GM18508 (cell line): ENCODE data around the gene ZFR2.
"Not testable (repeated sequence)": the region's sequence is repeated elsewhere in the genome, so short reads cannot be mapped to it uniquely, and the experiment has no call there.

Source experiments
- ATAC-seq: cut with Tn5 transposase; IDR thresholded peaks from one replicate; pipeline ENCODE4 v1.9.1; 2021; ENCODE audit warnings: moderate number of reproducible peaks; ENCODE audit not compliant: insufficient read depth, unreplicated experiment

ZFR2 gene

DNA sequence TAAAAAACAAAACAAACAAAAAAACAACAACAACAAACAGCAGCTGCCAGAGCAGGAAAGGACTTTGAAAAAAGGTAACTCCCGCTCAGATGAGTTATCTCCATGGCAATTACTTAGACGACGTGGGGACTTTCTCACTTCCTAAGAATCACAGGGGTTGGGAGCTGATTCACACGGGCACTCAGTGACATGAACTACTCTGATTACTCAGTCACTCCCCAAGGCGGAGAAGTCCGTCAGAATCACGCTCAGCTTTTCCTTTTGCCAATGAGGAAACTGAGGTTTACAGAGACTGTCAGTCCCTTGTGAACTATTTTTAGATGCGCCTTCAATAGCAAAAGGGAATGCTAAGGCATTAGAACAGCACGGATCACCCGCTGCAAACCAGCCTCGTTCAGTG, 50.4 kb downstream of the ZFR2 start:
- ATAC-seq, result no peak

DNA sequence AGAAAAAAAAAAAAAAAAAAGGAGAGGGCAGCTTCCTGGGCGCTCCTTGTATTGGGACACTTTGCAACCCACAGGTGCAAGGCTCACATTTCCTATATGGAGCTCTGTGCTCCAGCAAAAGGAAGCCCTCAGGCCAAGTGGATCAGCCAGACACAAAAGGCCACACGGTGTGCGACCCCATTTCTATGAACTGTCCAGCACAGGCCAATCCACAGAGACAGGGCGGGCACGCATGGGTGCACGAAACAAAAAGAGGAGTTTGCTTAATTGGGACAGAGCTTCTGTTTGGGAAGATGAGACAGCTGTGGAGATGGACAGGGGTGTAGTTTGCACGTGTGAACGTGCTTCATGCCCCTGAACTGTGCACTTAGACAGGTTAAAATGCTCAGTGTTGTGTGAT, 51.1 kb downstream of the ZFR2 start:
- no peak for ATAC-seq

DNA sequence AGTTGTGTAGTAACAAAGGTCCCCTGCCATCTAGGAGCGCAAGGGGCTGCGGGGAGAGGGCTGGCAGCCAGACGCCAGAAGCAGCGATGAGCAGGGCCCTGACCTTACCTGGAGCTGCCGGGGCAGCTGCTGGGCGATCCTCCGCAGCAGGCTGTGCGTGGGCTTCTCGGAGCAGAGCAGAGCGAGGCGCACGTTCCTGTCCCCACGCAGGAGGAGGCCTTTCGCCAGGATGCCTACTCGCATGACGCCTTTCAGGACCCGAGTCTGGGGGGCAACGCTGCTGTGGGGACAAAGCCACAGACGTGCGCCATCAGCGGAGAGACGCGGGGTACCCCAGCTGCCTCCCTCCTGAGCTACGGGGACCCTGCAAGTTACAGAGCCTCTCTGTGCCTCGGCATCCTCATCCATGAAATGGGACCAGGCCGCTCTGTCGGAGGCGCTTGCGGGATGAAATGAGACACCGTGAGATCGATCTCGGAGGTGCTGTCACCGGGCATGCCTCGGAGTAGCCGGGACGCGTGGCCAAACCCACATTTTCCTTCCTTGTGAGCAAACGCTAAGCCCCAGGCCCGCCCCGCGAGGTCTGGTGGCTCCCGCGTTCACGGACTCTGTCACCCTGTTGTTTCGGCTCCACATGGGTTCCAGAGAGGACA, 52.1 kb downstream of the ZFR2 start:
- ATAC-seq, result no peak

DNA sequence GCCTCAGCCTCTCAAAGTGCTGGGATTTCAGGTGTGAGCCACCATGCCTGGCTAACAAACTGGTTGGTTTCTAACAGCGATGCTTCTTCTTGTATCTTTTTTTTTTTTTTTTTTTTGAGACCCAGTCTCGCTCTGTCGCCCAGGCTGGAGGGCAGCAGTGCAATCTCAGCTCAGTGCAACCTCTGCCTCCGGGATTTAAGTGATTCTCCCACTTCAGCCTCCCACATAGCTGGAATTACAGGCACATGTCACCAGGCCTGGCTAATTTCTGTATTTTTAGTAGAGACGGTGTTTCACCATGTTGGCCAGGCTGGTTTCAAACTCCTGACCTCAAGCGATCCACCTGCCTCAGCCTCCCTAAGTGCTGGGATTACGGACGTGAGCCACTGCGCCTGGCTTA, 52.7 kb downstream of the ZFR2 start:
- not testable (repeated sequence) for ATAC-seq

DNA sequence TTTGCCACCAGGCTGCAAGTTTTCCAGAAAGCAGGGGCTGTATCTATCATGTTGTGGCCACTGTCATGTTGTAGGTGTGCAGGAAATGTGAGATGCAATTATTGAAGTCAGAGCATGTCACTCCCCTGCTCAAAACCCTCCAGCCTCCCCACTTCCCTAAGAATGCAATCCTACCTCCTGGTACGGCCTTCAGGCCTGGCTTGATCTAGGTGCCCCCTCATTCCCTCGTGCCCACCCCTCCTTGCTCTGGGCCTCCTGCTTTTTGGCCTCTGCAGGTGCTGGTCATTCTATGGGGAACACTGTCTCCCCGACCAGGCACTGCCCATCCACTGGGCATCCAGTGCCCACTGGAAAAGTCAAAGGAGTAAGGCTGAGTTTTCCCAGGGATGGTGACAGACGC, 54.2 kb downstream of the ZFR2 start:
- no peak for ATAC-seq

DNA sequence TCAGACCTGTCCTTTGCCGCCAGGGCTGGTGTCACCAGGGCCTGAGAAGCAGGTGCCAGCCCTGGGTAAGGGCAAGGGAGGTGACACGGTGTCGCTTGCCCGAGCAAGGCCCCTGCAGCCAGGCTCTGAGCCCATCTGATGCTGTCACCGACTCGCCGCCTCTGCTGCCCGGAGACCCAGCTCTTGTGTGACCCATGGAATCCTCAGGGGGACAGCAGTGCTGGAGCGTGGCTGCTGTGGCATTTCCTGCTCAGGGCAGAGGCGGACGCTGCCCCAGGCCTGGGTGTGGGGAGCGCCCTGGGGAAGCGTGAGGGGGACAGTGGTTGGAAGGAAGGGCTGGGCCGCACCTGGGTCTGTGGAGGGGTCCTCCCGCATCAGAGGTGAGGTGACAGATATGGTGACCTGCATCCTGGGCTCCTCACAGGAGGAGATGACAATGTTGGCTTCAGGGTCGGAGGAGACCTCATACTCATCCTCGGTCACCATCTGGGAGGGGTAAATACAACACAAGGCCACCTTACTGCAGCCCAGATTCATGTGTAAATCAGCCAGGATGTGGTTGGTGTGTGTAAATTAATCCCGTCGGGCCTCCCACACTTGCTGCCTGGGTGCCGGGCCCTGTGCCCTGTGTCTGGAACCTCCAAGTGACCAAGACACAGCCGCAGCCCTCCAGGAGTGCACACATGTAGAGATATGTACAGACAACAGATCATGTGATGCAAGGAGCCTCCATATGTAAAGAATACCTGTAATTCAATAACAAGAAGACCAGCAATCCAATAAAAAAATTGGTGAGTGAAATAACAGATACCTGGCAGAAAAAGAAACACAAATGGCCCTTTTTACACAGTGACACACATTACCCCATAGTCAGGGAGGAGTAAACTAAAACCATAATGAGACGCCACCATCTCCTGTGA, 55.1 kb downstream of the ZFR2 start:
- no peak for ATAC-seq

DNA sequence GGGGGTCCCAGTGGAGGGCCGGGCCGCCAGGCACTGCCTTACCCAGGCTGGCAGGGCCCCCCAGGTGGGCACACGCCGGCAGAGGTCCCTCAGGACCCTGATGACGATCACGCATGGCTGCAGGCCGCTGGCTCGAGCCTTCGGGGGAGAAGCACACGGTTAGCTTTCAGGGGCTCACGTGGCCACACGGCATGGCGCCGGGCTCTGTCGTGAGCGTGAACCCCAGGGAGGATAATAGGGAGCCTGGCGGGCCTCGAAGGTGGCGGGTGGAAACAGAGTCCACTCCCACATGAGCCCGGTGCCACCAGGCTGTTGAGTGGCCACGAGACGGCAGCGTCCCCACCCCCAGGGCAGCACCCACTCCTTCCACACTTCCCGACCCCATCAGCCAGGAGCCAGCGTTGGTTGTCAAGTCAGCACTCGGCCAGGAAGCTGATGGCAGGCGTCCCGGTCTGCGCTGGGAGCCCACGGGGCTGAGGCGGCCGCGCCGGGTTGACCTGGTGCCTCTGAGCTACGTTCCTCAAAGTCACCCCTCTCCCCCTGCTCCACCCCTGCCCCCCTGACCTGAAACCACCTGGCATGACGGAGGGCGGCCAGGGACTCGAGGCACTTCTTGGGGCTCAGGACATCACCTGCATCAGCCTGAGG, 58.0 kb downstream of the ZFR2 start:
- no peak for ATAC-seq

DNA sequence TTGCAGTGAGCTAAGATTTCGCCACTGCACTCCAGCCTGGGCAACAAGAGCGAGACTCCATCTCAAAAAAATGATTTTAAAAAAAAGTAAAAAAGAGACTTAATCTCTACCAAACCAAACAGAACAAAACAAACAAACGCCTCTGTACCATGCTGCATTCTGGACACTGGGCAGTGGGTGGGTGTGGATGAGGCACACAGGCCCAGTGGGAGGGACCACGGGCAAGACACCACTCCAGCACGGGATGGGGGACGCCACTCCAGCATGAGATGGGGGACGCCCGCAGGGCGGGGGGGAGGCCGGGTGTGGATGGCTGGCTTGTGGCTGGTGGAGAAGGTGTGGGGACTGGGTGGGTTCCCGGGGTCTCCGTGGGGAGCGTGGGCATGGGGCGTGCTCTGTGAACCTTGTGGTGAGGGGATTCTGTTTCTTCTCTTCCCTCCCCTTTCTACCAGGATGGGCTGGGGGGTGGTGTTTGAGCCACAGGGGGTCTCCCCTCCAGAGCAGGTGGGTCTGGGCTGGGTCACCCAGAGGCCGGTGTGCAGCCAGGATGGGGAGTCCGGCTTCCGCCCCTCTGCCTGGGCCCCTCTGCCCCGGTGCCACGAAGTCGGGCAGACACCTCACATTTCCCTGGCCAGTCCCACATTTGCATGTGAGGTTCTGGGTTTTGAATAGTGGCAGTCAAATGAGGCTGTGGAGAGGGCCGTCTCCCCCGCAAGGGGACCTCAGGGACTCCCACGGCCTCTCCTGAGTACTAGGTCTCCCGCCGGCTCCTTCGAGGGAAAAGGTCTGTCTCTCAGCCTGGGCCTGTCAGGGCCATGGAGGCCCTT, 58.7 kb downstream of the ZFR2 start:
- no peak for ATAC-seq

DNA sequence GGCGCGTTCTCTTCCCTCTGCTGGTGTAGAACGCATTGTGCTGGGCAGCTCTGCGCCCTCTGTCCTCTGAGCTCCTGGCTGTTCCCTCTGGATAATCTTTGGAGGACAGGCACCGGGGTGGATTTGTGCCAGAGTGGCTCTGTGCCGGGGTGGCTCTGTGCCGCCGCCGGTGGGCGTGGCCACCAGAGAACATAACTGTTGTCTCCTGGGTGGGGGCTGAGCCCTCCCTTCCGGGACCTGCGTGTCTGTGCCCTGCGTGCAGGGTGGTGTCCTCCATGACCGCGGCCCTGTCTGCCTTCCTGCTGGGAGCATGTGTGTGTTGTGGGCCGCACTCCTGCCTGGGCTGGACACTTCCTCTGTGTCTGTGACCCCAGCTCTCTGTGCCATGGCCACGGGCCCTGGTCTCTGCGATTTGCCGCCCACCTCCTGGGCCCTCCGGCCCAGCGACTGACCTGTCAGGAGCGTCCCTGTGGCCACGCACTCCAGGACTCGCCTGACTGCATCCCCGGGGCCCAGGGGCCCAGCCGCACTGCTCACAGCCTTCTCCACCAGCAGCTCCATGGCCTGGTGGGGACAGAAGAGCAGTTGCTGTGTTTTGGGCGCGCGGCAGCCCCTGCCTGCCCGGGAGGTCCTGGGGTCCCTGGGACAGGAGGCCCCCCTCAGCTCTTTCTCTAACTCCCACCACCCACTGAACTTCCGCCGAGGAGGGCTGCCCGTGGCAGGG, 60.3 kb downstream of the ZFR2 start:
- ATAC-seq, result no peak

DNA sequence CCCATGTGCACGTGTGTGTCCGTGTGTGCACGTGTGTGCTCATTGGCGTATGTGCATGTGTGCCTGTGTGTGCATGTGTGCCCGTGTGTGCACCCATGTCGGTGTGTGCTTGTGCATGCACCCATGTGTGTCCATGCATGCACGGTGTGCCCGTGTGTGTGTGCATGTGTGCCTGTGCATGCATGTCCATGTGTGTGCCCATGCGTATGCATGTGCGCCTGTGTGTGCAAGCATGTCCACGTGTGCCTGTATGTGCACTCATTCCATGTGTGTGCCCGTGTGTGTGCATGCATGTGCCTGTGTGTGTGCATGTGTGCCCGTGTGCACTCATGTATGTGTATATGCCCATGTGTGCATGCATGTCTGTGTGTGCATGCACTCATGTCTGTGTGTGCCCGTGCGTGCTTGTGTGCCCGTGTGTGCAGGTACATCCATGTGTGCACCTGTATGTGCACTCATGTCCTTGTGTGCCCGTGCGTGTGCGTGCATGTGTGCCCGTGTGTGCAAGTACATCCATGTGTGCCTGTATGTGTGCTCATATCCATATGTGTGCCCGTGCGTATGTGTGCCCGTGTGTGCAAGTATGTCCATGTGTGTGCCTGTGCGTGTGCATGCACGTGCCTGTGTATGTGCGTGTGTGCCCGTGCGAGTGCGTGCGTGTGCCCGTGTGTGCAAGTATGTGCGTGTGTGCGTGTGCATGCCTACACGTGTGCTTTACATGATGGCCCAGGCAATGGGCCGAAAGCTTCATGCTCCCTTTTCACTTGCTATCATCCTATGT, 61.1 kb downstream of the ZFR2 start:
- ATAC-seq, result no peak

DNA sequence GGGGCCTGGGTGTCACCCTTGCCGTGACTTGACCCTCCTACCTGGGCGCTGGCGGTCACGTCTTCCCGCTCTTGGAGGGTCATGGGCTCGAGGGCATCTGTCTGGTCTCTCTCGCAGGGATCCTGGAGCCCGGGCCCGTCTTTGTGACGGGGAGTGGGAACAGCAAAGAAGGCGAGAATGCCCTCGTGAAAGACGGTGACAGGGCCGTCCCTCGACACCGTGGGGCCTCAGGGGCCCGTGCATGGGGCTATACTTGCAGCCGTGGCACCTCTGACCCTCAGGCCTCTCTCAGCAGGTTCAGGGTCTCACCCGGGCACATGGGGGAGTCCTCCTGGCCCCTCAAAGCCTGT, 61.7 kb downstream of the ZFR2 start:
- no peak for ATAC-seq

DNA sequence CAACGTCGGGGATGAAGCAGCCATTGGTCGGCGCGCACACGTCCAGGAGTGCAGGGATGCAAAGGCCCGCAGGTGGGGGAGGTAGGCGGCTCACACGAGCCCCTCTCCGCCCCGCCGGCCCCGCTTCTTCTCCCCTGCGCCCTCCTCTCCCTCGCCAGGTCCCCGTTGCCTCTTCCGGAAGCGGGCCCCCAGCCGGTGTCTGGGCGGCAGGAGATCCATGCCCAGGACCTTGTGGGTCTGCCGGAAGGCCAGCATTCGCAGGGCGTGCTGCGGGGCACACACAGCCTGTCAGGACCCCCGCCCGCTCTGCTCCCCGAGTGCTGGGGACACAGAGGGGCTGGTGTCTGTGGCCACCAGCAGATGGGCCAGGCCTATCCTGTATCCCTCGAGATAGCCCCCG, 63.0 kb downstream of the ZFR2 start:
- no peak for ATAC-seq

DNA sequence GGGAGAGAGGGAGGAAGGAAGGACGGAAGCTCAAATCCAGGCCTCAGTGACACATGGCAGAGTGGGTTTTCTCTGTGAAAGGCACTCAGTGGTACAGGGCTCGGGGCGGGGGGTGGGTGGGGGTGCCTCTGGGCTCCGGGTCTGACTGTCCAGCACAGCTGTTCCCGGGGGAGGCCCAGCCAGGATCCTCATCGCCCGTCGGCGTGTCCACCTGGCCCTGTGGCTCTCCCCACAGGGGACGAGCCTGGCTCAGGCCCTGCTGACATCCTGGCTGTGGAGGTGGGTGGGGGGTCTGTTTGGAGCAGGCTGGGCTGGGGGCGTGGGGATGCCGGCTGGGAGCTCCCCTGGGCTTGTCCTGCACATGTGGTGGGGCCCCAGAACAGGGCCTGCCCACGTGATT, 64.4 kb downstream of the ZFR2 start:
- no peak for ATAC-seq

DNA sequence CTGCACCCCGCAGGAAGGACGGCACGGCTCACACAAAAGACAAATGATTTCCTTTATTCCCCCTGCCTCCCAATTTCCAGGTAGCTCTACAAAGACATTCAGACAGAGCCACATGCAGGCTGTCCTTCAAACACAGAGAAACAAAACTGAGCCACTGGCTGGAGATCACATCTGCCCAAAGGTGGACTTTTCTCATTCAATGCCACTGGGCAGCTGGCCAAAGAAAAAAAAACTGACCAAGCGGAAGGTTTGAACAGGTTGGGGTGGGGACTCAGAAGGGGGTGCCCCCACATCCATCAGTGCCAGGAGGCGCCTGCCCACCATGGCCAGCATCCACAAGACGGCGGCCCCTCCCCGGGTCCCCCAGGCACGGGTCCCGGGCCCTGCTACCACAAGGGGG, 64.9 kb downstream of the ZFR2 start:
- no peak for ATAC-seq

DNA sequence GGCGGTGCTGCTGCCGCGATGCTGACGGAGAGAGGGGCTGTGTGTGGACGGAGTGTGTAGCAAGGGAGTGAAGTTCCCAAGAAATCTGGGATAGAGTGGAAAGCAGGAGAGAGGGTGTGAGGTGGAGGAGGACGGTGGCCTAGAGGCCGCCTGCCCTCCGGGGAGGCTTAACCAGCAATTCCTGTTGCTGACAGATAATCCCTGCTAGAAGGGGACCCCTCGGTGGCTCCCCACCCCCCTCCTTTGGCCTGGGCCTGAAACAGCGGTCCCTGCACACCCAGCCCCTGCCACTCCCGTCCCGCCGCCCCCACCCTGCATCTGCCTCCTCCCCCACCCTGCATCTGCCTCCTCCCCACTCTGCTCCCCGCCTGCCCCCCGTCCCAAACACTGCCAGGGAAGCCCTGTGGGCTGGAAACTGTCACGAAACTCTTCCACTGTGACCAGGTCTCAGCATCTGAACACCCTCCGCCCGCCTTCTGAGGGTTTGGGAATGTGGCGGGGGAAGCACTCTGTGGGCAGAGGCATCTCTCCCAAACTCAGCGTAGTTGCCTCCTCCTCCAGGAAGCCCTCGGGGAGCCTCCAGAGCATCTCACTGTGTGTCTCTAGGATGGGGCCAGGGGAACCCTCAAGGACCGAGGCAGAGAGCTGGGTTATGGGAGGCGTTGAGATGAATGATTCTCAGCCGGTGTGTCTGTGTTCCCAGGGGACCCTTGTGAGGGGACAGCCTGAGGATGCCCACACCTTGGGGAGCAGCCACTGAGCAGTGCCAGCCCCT, 65.5 kb downstream of the ZFR2 start:
- ATAC-seq, result no peak

DNA sequence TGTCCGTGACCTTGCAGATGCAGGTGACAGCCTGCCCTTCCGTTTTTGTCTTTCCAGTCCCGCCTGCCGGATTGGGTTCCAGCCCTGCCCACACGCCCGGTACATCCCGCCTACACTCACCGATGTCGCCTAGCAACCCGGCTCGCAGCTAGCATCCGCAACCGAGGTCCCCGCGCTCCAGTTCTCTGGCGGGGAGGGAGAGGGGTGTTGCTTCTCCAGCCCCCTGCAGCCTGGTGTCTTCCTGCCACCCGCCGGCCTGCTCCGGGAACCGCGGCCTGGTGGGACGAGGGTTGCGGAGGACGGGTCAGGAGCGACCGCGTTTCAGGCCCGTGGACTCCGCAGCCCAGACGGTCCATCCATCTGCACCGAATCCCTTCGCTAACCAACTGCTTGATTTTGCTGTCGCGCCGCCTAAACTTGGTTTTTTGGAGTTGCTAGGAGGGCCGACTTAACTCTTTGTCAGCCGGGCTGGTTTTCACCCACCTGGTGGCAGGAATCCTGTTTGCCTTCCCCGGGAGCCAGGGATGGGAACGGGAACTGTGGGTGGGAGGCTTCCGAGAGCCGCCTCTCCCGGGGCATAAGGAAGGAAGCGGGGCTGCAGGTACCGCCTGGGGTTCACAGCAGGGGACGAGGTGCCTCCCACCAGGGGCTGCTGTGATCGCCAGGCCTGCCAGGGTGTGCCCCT, 67.3 kb downstream of the ZFR2 start:
- no peak for ATAC-seq

DNA sequence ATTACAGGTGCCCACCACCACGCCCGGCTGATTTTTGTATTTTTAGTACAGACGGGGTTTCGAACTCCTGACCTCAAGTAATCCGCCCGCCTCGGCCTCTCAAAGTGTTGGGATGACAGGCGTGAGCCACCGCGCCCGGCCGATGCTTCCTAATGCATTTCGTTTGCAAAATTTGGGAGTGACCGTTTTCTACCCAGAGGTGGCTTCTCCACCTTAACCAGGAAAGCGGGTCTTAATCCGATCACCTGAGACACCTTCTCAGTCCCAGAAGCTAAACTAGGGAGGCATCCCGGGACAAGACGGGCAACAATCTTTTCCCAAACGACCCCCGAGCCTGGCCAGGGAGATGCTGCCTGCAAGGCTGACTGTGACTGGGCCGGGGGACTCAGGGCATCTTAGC, 67.8 kb downstream of the ZFR2 start:
- no peak for ATAC-seq

DNA sequence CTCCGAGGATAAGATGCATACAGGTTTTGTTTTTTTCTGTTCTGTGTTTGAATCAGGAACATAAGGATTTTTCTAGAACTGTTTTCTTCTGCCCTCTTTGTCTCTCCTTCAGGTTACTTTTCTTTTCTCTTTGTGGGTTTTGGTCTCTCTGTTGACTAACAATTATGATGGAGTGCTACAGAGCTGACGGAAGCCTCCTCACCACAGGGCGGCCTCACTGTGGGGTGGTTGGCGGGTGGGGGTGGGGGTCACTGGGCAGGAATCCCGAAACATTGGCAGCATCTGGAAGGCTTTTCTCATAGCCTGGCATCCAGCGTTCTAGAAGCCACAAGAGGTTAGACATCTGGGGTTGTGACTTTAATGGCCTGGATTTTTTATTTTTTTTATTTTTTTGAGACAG, 70.7 kb downstream of the ZFR2 start:
- ATAC-seq, result no peak
